Stomach (tissue), 9 donors: ENCODE data around the gene DOCK1. TPM values are rescaled to one million over a fixed set of nuclear protein-coding genes. Genes with fewer than 3 reads are reported as not detected.

Experiments used
- DNase-seq, 2 donors: peaks; one replicate each; pipeline versions ENCODE4 v3.0.0 to v3.0.0-alpha.2; 2013 to 2019
- H3K27ac ChIP-seq, 5 donors: fragments of 200-600 bp in 4 of 5; sonication (generic) in 4 of 5; one replicate each; pipeline ENCODE4 v1.5.1; 2013 to 2019; ENCODE audit warnings: mild to moderate bottlenecking in 1 of 5, moderate library complexity in 1 of 5
- H3K27me3 ChIP-seq, 3 donors: fragments of 200-600 bp; sonication (generic); one replicate each; pipeline ENCODE4 v1.5.1; 2017 to 2019; ENCODE audit warnings: mixed run types in 1 of 3
- H3K36me3 ChIP-seq, 4 donors: fragments of 200-600 bp; sonication (generic); 1 replicate in 3 of 4; 2 replicates in 1 of 4; pipeline ENCODE4 v1.5.1; 2016 to 2019
- H3K4me1 ChIP-seq, 4 donors: fragments of 200-600 bp; sonication (generic); one replicate each; pipeline ENCODE4 v1.5.1; 2016 to 2019
- H3K4me3 ChIP-seq, 4 donors: fragments of 200-600 bp; sonication (generic) in 3 of 4; one replicate each; pipeline ENCODE4 v1.5.1; 2016 to 2019; ENCODE audit warnings: mild to moderate bottlenecking in 1 of 4
- H3K9me3 ChIP-seq, 4 donors: fragments of 200-600 bp; sonication (generic); one replicate each; pipeline ENCODE4 v1.5.1; 2016 to 2019
- CTCF ChIP-seq, 7 experiments: fragments of 450-650 bp in 4 of 7; fragments of 200-600 bp in 3 of 7; sonication (generic) in 3 of 7; IDR thresholded peaks; one replicate each; pipeline ENCODE4 v1.5.1; 2016 to 2019; ENCODE audit warnings: antibody characterized with exemption in 7 of 7, control low read depth in 2 of 7, mild to moderate bottlenecking in 1 of 7
- EP300 ChIP-seq: sonication (generic); formaldehyde crosslinking; IDR thresholded peaks from one replicate; pipeline ENCODE4 v1.6.1; 2017; ENCODE audit warnings: antibody characterized with exemption
- POLR2A ChIP-seq, 4 donors: fragments of 450-650 bp; IDR thresholded peaks; one replicate each; pipeline ENCODE4 v1.6.1; 2016; ENCODE audit warnings: antibody characterized with exemption in 4 of 4, control low read depth in 2 of 4, mild to moderate bottlenecking in 1 of 4, moderate library complexity in 1 of 4
- POLR2AphosphoS5 ChIP-seq, 3 donors: sonication (generic); formaldehyde crosslinking; IDR thresholded peaks; one replicate each; pipeline ENCODE4 v1.6.1; 2016; ENCODE audit warnings: antibody characterized with exemption in 3 of 3
- WGBS, 5 donors: extraction: QIAGEN DNeasy Blood & Tissue Kit in 3 of 5; methylation state at CpG; one replicate each; pipeline versions ENCODE4 v1.1.5 to v1.1.7; 2013 to 2018; 5-methylcytosine and 5-hydroxymethylcytosine counted together
- intact Hi-C: fragments of 100-400 bp; cut with DNase I; formaldehyde crosslinking; loops from one replicate; pipeline ENCODE4 v1.15.1; 2023; ENCODE audit warnings: low total_unique reads
- polyA plus RNA-seq, 3 donors: library from polyadenylated mRNA; stranded (reverse); fragments of 200-250 nt; gene quantifications; one replicate each; pipeline ENCODE4 v1.2.3, GENCODE V29; 2013
- total RNA-seq, 5 donors: library from RNA; depleted of rRNA; stranded (reverse); fragments of >200 nt; gene quantifications; one replicate each; pipeline versions ENCODE4 v1.1.0 to v1.2.3, GENCODE V29; 2014 to 2016
- donor health status: healthy with polysubstance abuse.
- donor health status: Bipolar disorder and iron deficiency.
- donor health status: healthy.

The DOCK1 gene
- total and polyA plus RNA-seq, 8 donors = 8.4 to 114 (median 35.0) TPM

- 94 to 98% (median 96%) methylated on average over 12 of the region's 12 CpGs for WGBS, 5 donors
- intact Hi-C loops = no loop called here
- DNase-seq = no peak
- no peaks in the 10 kb centered on the region for H3K9me3 ChIP-seq
- no peak overlapping the region for H3K4me3 ChIP-seq
- H3K27ac ChIP-seq = no peak overlapping the region
- no peak for TF ChIP-seq POLR2AphosphoS5 (IDR thresholded peaks at IDR 0.05)
- TF ChIP-seq CTCF (IDR thresholded peaks at IDR 0.05) = no peak
- TF ChIP-seq POLR2A (IDR thresholded peaks at IDR 0.05) = no peak
- no peak for TF ChIP-seq EP300
- peaks cover 13 to 24% (median 19%) of the 10 kb centered on the region in 4 donors for H3K4me1 ChIP-seq
- peaks cover 2 to 39% (median 36%) of the 10 kb centered on the region in 4 donors for H3K36me3 ChIP-seq
- no peaks in the 10 kb centered on the region for H3K27me3 ChIP-seq
Measured at GRCh38 chr10:127015373-127015772, 110.1 kb downstream of the DOCK1 start.

GRCh38 chr10:127016331-127016730, 111.1 kb downstream of the DOCK1 start:
- no peaks in the 10 kb centered on the region for H3K9me3 ChIP-seq
- DNase-seq = no peak
- peaks cover 2 to 47% (median 40%) of the 10 kb centered on the region in 4 donors for H3K36me3 ChIP-seq
- H3K27ac ChIP-seq = no peak overlapping the region
- WGBS, 5 donors = 89 to 98% (median 91%) methylated on average over 8 to 11 of the region's 11 CpGs
- TF ChIP-seq EP300 (no peak), CTCF (IDR thresholded peaks at IDR 0.05) (no peak), POLR2AphosphoS5 (IDR thresholded peaks at IDR 0.05) (no peak), POLR2A (IDR thresholded peaks at IDR 0.05) (no peak)
- H3K4me3 ChIP-seq = no peak overlapping the region
- H3K27me3 ChIP-seq = no peaks in the 10 kb centered on the region
- intact Hi-C loops = no loop called here
- peaks cover 13 to 24% (median 19%) of the 10 kb centered on the region in 4 donors for H3K4me1 ChIP-seq

GRCh38 chr10:127017541-127018297, 112.5 kb downstream of the DOCK1 start:
- no peaks in the 10 kb centered on the region for H3K27me3 ChIP-seq
- no peak overlapping the region for H3K27ac ChIP-seq
- TF ChIP-seq EP300 = no peak
- TF ChIP-seq CTCF (IDR thresholded peaks at IDR 0.05) = no peak
- TF ChIP-seq POLR2AphosphoS5 (IDR thresholded peaks at IDR 0.05) = no peak
- no peak for TF ChIP-seq POLR2A (IDR thresholded peaks at IDR 0.05)
- no peaks in the 10 kb centered on the region for H3K9me3 ChIP-seq
- DNase-seq = no peak
- H3K4me3 ChIP-seq = no peak overlapping the region
- H3K4me1 ChIP-seq = peaks cover 7 to 14% (median 12%) of the 10 kb centered on the region in 4 donors
- 90 to 96% (median 92%) methylated on average over 16 to 20 of the region's 20 CpGs for WGBS, 5 donors
- H3K36me3 ChIP-seq = peaks cover 2 to 52% (median 47%) of the 10 kb centered on the region in 4 donors
- intact Hi-C loops = no loop called here

- 91 to 93% (median 92%) methylated on average over 4 of the region's 4 CpGs for WGBS, 5 donors
- DNase-seq = no peak
- Histone ChIP-seq H3K4me1 (peaks cover 3 to 9% (median 6%) of the 10 kb centered on the region in 4 donors), H3K36me3 (peaks cover 3 to 57% (median 52%) of the 10 kb centered on the region in 4 donors), H3K27ac (no peak overlapping the region), H3K27me3 (no peaks in the 10 kb centered on the region), H3K9me3 (no peaks in the 10 kb centered on the region), H3K4me3 (no peak overlapping the region)
- intact Hi-C loops = no loop called here
- no peak for TF ChIP-seq CTCF (IDR thresholded peaks at IDR 0.05)
- no peak for TF ChIP-seq POLR2A (IDR thresholded peaks at IDR 0.05)
- no peak for TF ChIP-seq POLR2AphosphoS5 (IDR thresholded peaks at IDR 0.05)
- no peak for TF ChIP-seq EP300
Measured at GRCh38 chr10:127018298-127018650, 113.0 kb downstream of the DOCK1 start.
